ENCODE measurements around the gene RNF151.
"Not testable (repeated sequence)": the region's sequence is repeated elsewhere in the genome, so short reads cannot be mapped to it uniquely, and the experiment has no call there.

RNF151 gene

GRCh38 chr16:1938316-1938715, 28.3 kb upstream of the RNF151 start:
- no peak for TF ChIP-seq CTCF (IDR thresholded peaks at IDR 0.05; ENCODE audit: borderline replicate concordance, control extremely low read depth, extremely low read depth, insufficient read depth, missing control alignments)
- in situ Hi-C loops (cut with MboI; ENCODE audit: low sequenced_read_pairs, unreplicated experiment) = loop anchor here (10.0 kb wide), 1 partner anchor 74 kb away; no protein-coding TSS in a partner anchor
- DNase-seq (ENCODE audit: low spot score) = no peak

- in situ Hi-C loops (cut with MboI; ENCODE audit: low sequenced_read_pairs, unreplicated experiment) = loop anchor here (10.0 kb wide), 1 partner anchor 74 kb away; no protein-coding TSS in a partner anchor
- TF ChIP-seq CTCF (IDR thresholded peaks at IDR 0.05; ENCODE audit: borderline replicate concordance, control extremely low read depth, extremely low read depth, insufficient read depth, missing control alignments) = no peak
- DNase-seq (ENCODE audit: low spot score) = no peak
Observed at GRCh38 chr16:1938910-1939309, 27.7 kb upstream of the RNF151 start.

GRCh38 chr16:1939833-1940232, 26.8 kb upstream of the RNF151 start:
- DNase-seq (ENCODE audit: low spot score) = not testable (repeated sequence)
- in situ Hi-C loops (cut with MboI; ENCODE audit: low sequenced_read_pairs, unreplicated experiment) = loop anchor here (10.0 kb wide), 1 partner anchor 75 kb away; no protein-coding TSS in a partner anchor

GRCh38 chr16:1940273-1941161, 26.1 kb upstream of the RNF151 start:
- DNase-seq (ENCODE audit: low spot score) = no peak
- TF ChIP-seq CTCF (IDR thresholded peaks at IDR 0.05; ENCODE audit: borderline replicate concordance, control extremely low read depth, extremely low read depth, insufficient read depth, missing control alignments) = no peak
- in situ Hi-C loops (cut with MboI; ENCODE audit: low sequenced_read_pairs, unreplicated experiment) = no loop called here

GRCh38 chr16:1941162-1942046, 25.3 kb upstream of the RNF151 start:
- TF ChIP-seq CTCF (IDR thresholded peaks at IDR 0.05; ENCODE audit: borderline replicate concordance, control extremely low read depth, extremely low read depth, insufficient read depth, missing control alignments) = no peak
- in situ Hi-C loops (cut with MboI; ENCODE audit: low sequenced_read_pairs, unreplicated experiment) = no loop called here
- no peak for DNase-seq (ENCODE audit: low spot score)

GRCh38 chr16:1942047-1942809, 24.4 kb upstream of the RNF151 start:
- no peak for TF ChIP-seq CTCF (IDR thresholded peaks at IDR 0.05; ENCODE audit: borderline replicate concordance, control extremely low read depth, extremely low read depth, insufficient read depth, missing control alignments)
- no peak for DNase-seq (ENCODE audit: low spot score)
- in situ Hi-C loops (cut with MboI; ENCODE audit: low sequenced_read_pairs, unreplicated experiment) = no loop called here
